Right lobe of liver (tissue), 6 donors: Measurements from ENCODE around the gene ANKK1. TPM values are rescaled to one million over a fixed set of nuclear protein-coding genes. Genes with fewer than 3 reads are reported as not detected.

Experiments used
- ATAC-seq, 4 donors: fragments of 200-7000 bp; cut with Tn5 transposase; one replicate each; pipeline ENCODE4 v1.9.1; 2020; ENCODE audit warnings: mild to moderate bottlenecking in 4 of 4, moderate library complexity in 4 of 4
- DNase-seq, 3 donors: peaks; one replicate each; pipeline ENCODE4 v3.0.0-alpha.2; 2020
- H3K27ac ChIP-seq, 3 donors: fragments of 200-600 bp; one replicate each; pipeline ENCODE4 v1.8.0; 2022
- H3K27me3 ChIP-seq, 2 donors: fragments of 200-600 bp; one replicate each; pipeline ENCODE4 v1.8.0; 2022
- H3K36me3 ChIP-seq, 4 donors: fragments of 200-600 bp; sonication (generic) in 1 of 4; one replicate each; pipeline versions ENCODE4 v1.5.1 to v1.8.0; 2017 to 2022; ENCODE audit warnings: control low read depth in 1 of 4
- H3K4me1 ChIP-seq, 4 donors: fragments of 200-600 bp; sonication (generic) in 1 of 4; one replicate each; pipeline versions ENCODE4 v1.5.1 to v1.8.0; 2017 to 2022; ENCODE audit warnings: control low read depth in 1 of 4
- H3K4me3 ChIP-seq, 3 donors: fragments of 200-600 bp; one replicate each; pipeline ENCODE4 v1.8.0; 2022
- H3K9me3 ChIP-seq, 4 donors: fragments of 200-600 bp; sonication (generic) in 1 of 4; one replicate each; pipeline versions ENCODE4 v1.5.1 to v1.8.0; 2017 to 2022; ENCODE audit warnings: control low read depth in 1 of 4
- CTCF ChIP-seq, 4 donors: fragments of 200-600 bp in 3 of 4; fragments of 450-650 bp in 1 of 4; IDR thresholded peaks; one replicate each; pipeline versions ENCODE4 v1.5.1 to v1.8.0; 2016 to 2022; ENCODE audit warnings: antibody characterized with exemption in 4 of 4, mild to moderate bottlenecking in 2 of 4
- POLR2A ChIP-seq: fragments of 450-650 bp; IDR thresholded peaks from one replicate; pipeline ENCODE4 v1.6.1; 2017; ENCODE audit warnings: antibody characterized with exemption, mild to moderate bottlenecking
- WGBS: methylation state at CpG from one replicate; pipeline ENCODE4 v1.1.6; 2018; ENCODE audit warnings: low coverage, low lambda C conversion rate; ENCODE audit not compliant: insufficient coverage; ENCODE audit errors: missing lambda C conversion rate; 5-methylcytosine and 5-hydroxymethylcytosine counted together
- intact Hi-C, 2 donors: fragments of 100-400 bp; cut with DNase I; formaldehyde crosslinking; loops; one replicate each; pipeline versions ENCODE4 v1.11.2 to v1.14.1; 2022
- total RNA-seq, 6 experiments: library from RNA; depleted of rRNA in 2 of 6; stranded (reverse); fragments of >200 nt in 2 of 6; fragmentation: NEBNext Ultra II Directional in 3 of 6; extraction: Animal tissue kit (Norgen Biotek cat#: 25700) in 3 of 6; gene quantifications; one replicate each; pipeline versions ENCODE4 v1.1.0 to v1.2.4, GENCODE V29; 2016 to 2023
- donor health status: DM: no; HTN: yes; CAD: no.
- donor health status: DM: no; HTN: no; CAD: no.
- donor health status: DM: no; HTN: no; CAD: no.
- donor health status: DM: no; HTN: yes; CAD: no.
- donor health status: DM: no; HTN: yes; CAD: no.

The ANKK1 gene
- total RNA-seq, 6 experiments from 2014 or later, result 0.12 to 0.15 TPM; not detected in 4

GRCh38 chr11:113384551-113384950 is 3.0 kb upstream of the ANKK1 start:
- ATAC-seq, result no peak
- no peaks in the 10 kb centered on the region for H3K4me1 ChIP-seq
- H3K4me3 ChIP-seq, result no peak overlapping the region
- H3K27me3 ChIP-seq, result no peaks in the 10 kb centered on the region
- no peak for DNase-seq
- no peak overlapping the region for H3K27ac ChIP-seq
- H3K36me3 ChIP-seq, result no peaks in the 10 kb centered on the region
- WGBS, result 55% methylated on average over 3 of the region's 3 CpGs
- no peak for TF ChIP-seq CTCF (IDR thresholded peaks at IDR 0.05)
- TF ChIP-seq POLR2A, result no peak
- no peaks in the 10 kb centered on the region for H3K9me3 ChIP-seq
- intact Hi-C loops, result no loop called here

GRCh38 chr11:113385749-113386148 is 1.8 kb upstream of the ANKK1 start:
- DNase-seq (no peak), ATAC-seq (no peak)
- no peaks in the 10 kb centered on the region for H3K4me1 ChIP-seq
- TF ChIP-seq POLR2A (no peak), CTCF (IDR thresholded peaks at IDR 0.05) (no peak)
- no peaks in the 10 kb centered on the region for H3K27me3 ChIP-seq
- WGBS, result no CpG with 5 or more reads among the region's 3 CpGs
- no peak overlapping the region for H3K4me3 ChIP-seq
- H3K27ac ChIP-seq, result no peak overlapping the region
- H3K36me3 ChIP-seq, result no peaks in the 10 kb centered on the region
- intact Hi-C loops, result no loop called here
- no peaks in the 10 kb centered on the region for H3K9me3 ChIP-seq

GRCh38 chr11:113386866-113387265 is 713 bp upstream of the ANKK1 start:
- DNase-seq (no peak), ATAC-seq (no peak)
- TF ChIP-seq POLR2A (no peak), CTCF (IDR thresholded peaks at IDR 0.05) (no peak)
- WGBS, result no CpG with 5 or more reads among the region's 6 CpGs
- Histone ChIP-seq H3K9me3 (no peaks in the 10 kb centered on the region), H3K36me3 (no peaks in the 10 kb centered on the region), H3K27me3 (no peaks in the 10 kb centered on the region), H3K27ac (no peak overlapping the region), H3K4me1 (no peaks in the 10 kb centered on the region), H3K4me3 (no peak overlapping the region)
- intact Hi-C loops, result no loop called here

GRCh38 chr11:113389272-113389671 is 1.7 kb downstream of the ANKK1 start:
- H3K9me3 ChIP-seq, result no peaks in the 10 kb centered on the region
- no peak for TF ChIP-seq CTCF (IDR thresholded peaks at IDR 0.05)
- no peak for TF ChIP-seq POLR2A
- no peak overlapping the region for H3K27ac ChIP-seq
- ATAC-seq (no peak), DNase-seq (no peak)
- 15% methylated on average over 3 of the region's 3 CpGs for WGBS
- H3K36me3 ChIP-seq, result no peaks in the 10 kb centered on the region
- no peak overlapping the region for H3K4me3 ChIP-seq
- intact Hi-C loops, result no loop called here
- H3K27me3 ChIP-seq, result no peaks in the 10 kb centered on the region
- no peaks in the 10 kb centered on the region for H3K4me1 ChIP-seq
